ENCODE data around the gene RAP1GAP2. TPM values are rescaled to one million over a fixed set of nuclear protein-coding genes. Genes with fewer than 3 reads are reported as not detected.
"Not testable (repeated sequence)": the region's sequence is repeated elsewhere in the genome, so short reads cannot be mapped to it uniquely, and the experiment has no call there.

Gene RAP1GAP2
- total RNA-seq, 3 donors from 2014 or later: 26.6 to 45.3 (median 43.3) TPM

- TF ChIP-seq CTCF (IDR thresholded peaks at IDR 0.05): no peak
- intact Hi-C loops (cut with DNase I, micrococcal nuclease): no loop called here
- no peaks in the 10 kb centered on the region for H3K9me3 ChIP-seq
- no peak overlapping the region for H3K4me3 ChIP-seq
- no peaks in the 10 kb centered on the region for H3K4me1 ChIP-seq (ENCODE audit: low read depth)
- H3K36me3 ChIP-seq (ENCODE audit: low read depth): no peaks in the 10 kb centered on the region
- no peak for ATAC-seq
- peak in 1 of 3 donors; percentile 18 for DNase-seq
These were observed 198.2 kb downstream of the RAP1GAP2 start for GRCh38 chr17:2994441-2994840.

GRCh38 chr17:2995377-2995776 is 199.1 kb downstream of the RAP1GAP2 start:
- TF ChIP-seq CTCF (IDR thresholded peaks at IDR 0.05): no peak
- intact Hi-C loops (cut with DNase I, micrococcal nuclease): no loop called here
- ATAC-seq (no peak), DNase-seq (peak in 1 of 3 donors; percentile 31)
- no peaks in the 10 kb centered on the region for H3K9me3 ChIP-seq
- no peaks in the 10 kb centered on the region for H3K4me1 ChIP-seq (ENCODE audit: low read depth)
- H3K4me3 ChIP-seq: no peak overlapping the region
- no peaks in the 10 kb centered on the region for H3K36me3 ChIP-seq (ENCODE audit: low read depth)

- ATAC-seq (no peak), DNase-seq (peak in 1 of 3 donors; percentile 32)
- no peaks in the 10 kb centered on the region for H3K36me3 ChIP-seq (ENCODE audit: low read depth)
These were observed 199.9 kb downstream of the RAP1GAP2 start for GRCh38 chr17:2995886-2996809.

GRCh38 chr17:2996810-2997670 is 200.8 kb downstream of the RAP1GAP2 start:
- DNase-seq (peak in 1 of 3 donors; percentile 17), ATAC-seq (no peak)
- H3K36me3 ChIP-seq (ENCODE audit: low read depth): no peaks in the 10 kb centered on the region

More at GRCh38 chr17:2995886-2996809, 199.9 kb downstream of the RAP1GAP2 start:
- Histone ChIP-seq H3K4me1 (ENCODE audit: low read depth) (no peaks in the 10 kb centered on the region), H3K4me3 (no peak overlapping the region), H3K9me3 (no peaks in the 10 kb centered on the region)
- intact Hi-C loops (cut with DNase I, micrococcal nuclease): no loop called here
- TF ChIP-seq CTCF (IDR thresholded peaks at IDR 0.05): no peak

GRCh38 chr17:2998469-2998901 is 202.2 kb downstream of the RAP1GAP2 start:
- H3K36me3 ChIP-seq (ENCODE audit: low read depth); H3K4me1 ChIP-seq (ENCODE audit: low read depth); H3K4me3 ChIP-seq; DNase-seq; ATAC-seq; intact Hi-C loops (cut with DNase I, micrococcal nuclease); H3K9me3 ChIP-seq: not testable (repeated sequence)

More at GRCh38 chr17:2996810-2997670, 200.8 kb downstream of the RAP1GAP2 start:
- no peaks in the 10 kb centered on the region for H3K4me1 ChIP-seq (ENCODE audit: low read depth)
- no peak for TF ChIP-seq CTCF (IDR thresholded peaks at IDR 0.05)
- H3K4me3 ChIP-seq: no peak overlapping the region
- intact Hi-C loops (cut with DNase I, micrococcal nuclease): no loop called here
- no peaks in the 10 kb centered on the region for H3K9me3 ChIP-seq

Data from mucosa of descending colon (tissue), 3 donors.